ENCODE results near the gene TEX54. TPM values are rescaled to one million over a fixed set of nuclear protein-coding genes. Genes with fewer than 3 reads are reported as not detected.

TEX54 gene
- total RNA-seq, 2 experiments from 2014 or later, result 1.0 TPM; not detected in 1

- CTCF ChIA-PET (ENCODE audit: unreplicated experiment), result no interaction called here
- H3K9me3 ChIP-seq (ENCODE audit: low read length), result no peaks in the 10 kb centered on the region
- POLR2A ChIA-PET, result interaction anchor here (0.5 to 5.1 kb wide), 26 partner anchors 9 to 264 kb away, joined by 3 to 70 read pairs (median 6); partner anchors contain the start of genes C11orf98, CSKMT, HNRNPUL2 and LBHD1
- H3K4me1 ChIP-seq (ENCODE audit: insufficient read depth, low read length, poor library complexity, severe bottlenecking), result peaks cover 45% of the 10 kb centered on the region
- peaks cover 86% of the 10 kb centered on the region for H3K79me2 ChIP-seq (ENCODE audit: insufficient read depth, low read depth, low read length)
- peak; percentile 99 for DNase-seq (ENCODE audit: low spot score)
- no peaks in the 10 kb centered on the region for H3K9me2 ChIP-seq (ENCODE audit: insufficient read depth, low read length)
- H4K20me1 ChIP-seq (ENCODE audit: insufficient read depth, low read length), result peaks cover 52% of the 10 kb centered on the region
- H3K4me2 ChIP-seq (ENCODE audit: low read length), result peak overlapping the region; percentile 99
- H3K36me3 ChIP-seq (ENCODE audit: insufficient read depth, low read length), result peaks cover 80% of the 10 kb centered on the region
- peak overlapping the region; percentile 94 for H3K4me3 ChIP-seq (ENCODE audit: low read depth, low read length, poor library complexity, severe bottlenecking)
- no peak overlapping the region for H2AFZ ChIP-seq (ENCODE audit: low read length)
- peak overlapping the region; percentile 92 for H3K27ac ChIP-seq (ENCODE audit: low read depth, low read length, poor library complexity, severe bottlenecking)
- TF ChIP-seq CTCF (conservative IDR thresholded peaks at IDR 0.05; ENCODE audit: low read length) (no peak), EZH2phosphoT487 (IDR thresholded peaks at IDR 0.05; ENCODE audit: borderline replicate concordance, low read depth, low read length) (no peak)
- BruUV-seq (replicated peaks), result no TSS peak
- intact Hi-C loops (cut with micrococcal nuclease; ENCODE audit: unreplicated experiment), result no loop called here
Observed at GRCh38 chr11:62855571-62856332, 23.1 kb upstream of the TEX54 start.

GRCh38 chr11:62854825-62855570 lies 22.4 kb upstream of the TEX54 start:
- Histone ChIP-seq H3K79me2 (ENCODE audit: insufficient read depth, low read depth, low read length) (peaks cover 78% of the 10 kb centered on the region), H3K36me3 (ENCODE audit: insufficient read depth, low read length) (peaks cover 77% of the 10 kb centered on the region), H3K9me2 (ENCODE audit: insufficient read depth, low read length) (no peaks in the 10 kb centered on the region), H3K4me1 (ENCODE audit: insufficient read depth, low read length, poor library complexity, severe bottlenecking) (peaks cover 37% of the 10 kb centered on the region), H3K4me3 (ENCODE audit: low read depth, low read length, poor library complexity, severe bottlenecking) (peak overlapping the region; percentile 94), H3K4me2 (ENCODE audit: low read length) (peak overlapping the region; percentile 99), H4K20me1 (ENCODE audit: insufficient read depth, low read length) (peaks cover 52% of the 10 kb centered on the region), H2AFZ (ENCODE audit: low read length) (no peak overlapping the region), H3K9me3 (ENCODE audit: low read length) (no peaks in the 10 kb centered on the region), H3K27ac (ENCODE audit: low read depth, low read length, poor library complexity, severe bottlenecking) (peak overlapping the region; percentile 92)
- peak; percentile 43 for DNase-seq (ENCODE audit: low spot score)
- BruUV-seq (replicated peaks), result TSS peak; percentile 72
- TF ChIP-seq CTCF (conservative IDR thresholded peaks at IDR 0.05; ENCODE audit: low read length) (no peak), EZH2phosphoT487 (IDR thresholded peaks at IDR 0.05; ENCODE audit: borderline replicate concordance, low read depth, low read length) (no peak)
- POLR2A ChIA-PET, result interaction anchor here (0.5 to 5.1 kb wide), 21 partner anchors 10 to 264 kb away, joined by 3 to 70 read pairs (median 6); partner anchors contain the start of genes C11orf98, CSKMT, HNRNPUL2 and LBHD1
- CTCF ChIA-PET (ENCODE audit: unreplicated experiment), result no interaction called here
- intact Hi-C loops (cut with micrococcal nuclease; ENCODE audit: unreplicated experiment), result no loop called here

All from OCI-LY7 (cell line).